Sciatic nerve (tissue), 2 donors: Measurements from ENCODE around the gene TRIM52. TPM values are rescaled to one million over a fixed set of nuclear protein-coding genes. Genes with fewer than 3 reads are reported as not detected.
"Not testable (repeated sequence)": the region's sequence is repeated elsewhere in the genome, so short reads cannot be mapped to it uniquely, and the experiment has no call there.

Experiments
- ATAC-seq: fragments of 200-7000 bp; cut with Tn5 transposase; one replicate; pipeline ENCODE4 v1.9.1; 2020; ENCODE audit warnings: mild to moderate bottlenecking, moderate library complexity
- DNase-seq: peaks from one replicate; pipeline ENCODE4 v3.0.0-alpha.2; 2020; ENCODE audit warnings: low spot score
- intact Hi-C: fragments of 100-400 bp; cut with DNase I; formaldehyde crosslinking; loops from one replicate; pipeline ENCODE4 v1.14.2; 2022
- total RNA-seq: library from RNA; stranded (reverse); fragmentation: NEBNext Ultra II Directional; extraction: Animal tissue kit (Norgen Biotek cat#: 25700); gene quantifications from one replicate; pipeline ENCODE4 v1.2.1, GENCODE V29; 2021
- donor health status: DM: no; HTN: no; CAD: no.
- donor health status: DM: no; HTN: no; CAD: no.

TRIM52 gene
- total RNA-seq, result 14.1 TPM

GRCh38 chr5:181260720-181261319, at the start of gene TRIM52:
TSS of gene TRIM52 (minus strand) at chr5:181261143. CDS start at chr5:181260813, 330 bp downstream.
- intact Hi-C loops, result no loop called here
- ATAC-seq, result peak; percentile 96
- DNase-seq, result peak; percentile 90

GRCh38 chr5:181287331-181287730, 26.4 kb upstream of the TRIM52 start:
- intact Hi-C loops, DNase-seq, ATAC-seq: not testable (repeated sequence)

- ATAC-seq, intact Hi-C loops, DNase-seq: not testable (repeated sequence)
These were observed 25.2 kb upstream of the TRIM52 start for GRCh38 chr5:181285962-181286705.

GRCh38 chr5:181283841-181284755, 23.2 kb upstream of the TRIM52 start:
- ATAC-seq, DNase-seq, intact Hi-C loops: not testable (repeated sequence)

- DNase-seq, result no peak
- no peak for ATAC-seq
- intact Hi-C loops, result no loop called here
These were observed 22.4 kb upstream of the TRIM52 start for GRCh38 chr5:181283347-181283746.

GRCh38 chr5:181282874-181283273, 21.9 kb upstream of the TRIM52 start:
- intact Hi-C loops, result no loop called here
- DNase-seq (no peak), ATAC-seq (no peak)

GRCh38 chr5:181282415-181282814, 21.5 kb upstream of the TRIM52 start:
- intact Hi-C loops, DNase-seq, ATAC-seq: not testable (repeated sequence)

GRCh38 chr5:181281984-181282316, 21.0 kb upstream of the TRIM52 start:
- intact Hi-C loops, result no loop called here
- DNase-seq (no peak), ATAC-seq (no peak)

GRCh38 chr5:181281077-181281983, 20.4 kb upstream of the TRIM52 start:
- intact Hi-C loops, result no loop called here
- DNase-seq (no peak), ATAC-seq (no peak)

- intact Hi-C loops, result no loop called here
- ATAC-seq (no peak), DNase-seq (no peak)
These were observed 19.4 kb upstream of the TRIM52 start for GRCh38 chr5:181280251-181280762.

GRCh38 chr5:181273433-181273744, 12.4 kb upstream of the TRIM52 start:
- intact Hi-C loops, DNase-seq, ATAC-seq: not testable (repeated sequence)

- no peak for DNase-seq
- ATAC-seq, result no peak
- intact Hi-C loops, result no loop called here
These were observed 10.1 kb upstream of the TRIM52 start for GRCh38 chr5:181271081-181271480.

- intact Hi-C loops, DNase-seq, ATAC-seq: not testable (repeated sequence)
These were observed 7.0 kb upstream of the TRIM52 start for GRCh38 chr5:181267907-181268306.

GRCh38 chr5:181267291-181267904, 6.5 kb upstream of the TRIM52 start:
- DNase-seq, ATAC-seq, intact Hi-C loops: not testable (repeated sequence)

- ATAC-seq (no peak), DNase-seq (no peak)
- intact Hi-C loops, result no loop called here
These were observed 4.2 kb upstream of the TRIM52 start for GRCh38 chr5:181265092-181265671.

- ATAC-seq, result no peak
- intact Hi-C loops, result no loop called here
- DNase-seq, result peak; percentile 32
These were observed 2.7 kb upstream of the TRIM52 start for GRCh38 chr5:181263633-181264032.

- ATAC-seq, result peak; percentile 70
- intact Hi-C loops, result no loop called here
- peak; percentile 83 for DNase-seq
These were observed 542 bp upstream of the TRIM52 start for GRCh38 chr5:181261320-181262049.
